Kasumi-1 (cell line): ENCODE results near the gene CPNE5.

Experiments
- DNase-seq, 2 experiments: peaks; one replicate each; lab custom pipeline; 2025; lab: John Stamatoyannopoulos, UW

CPNE5 gene

GRCh38 chr6:36857325-36857724 lies 18.1 kb upstream of the CPNE5 start:
- DNase-seq, result no peak

- no peak for DNase-seq
These were observed 17.0 kb upstream of the CPNE5 start for GRCh38 chr6:36856277-36856676.

GRCh38 chr6:36855750-36856149 lies 16.5 kb upstream of the CPNE5 start:
- DNase-seq, result no peak

GRCh38 chr6:36853325-36853724 lies 14.1 kb upstream of the CPNE5 start:
- DNase-seq, result peak; percentile 95 to 96

GRCh38 chr6:36852481-36853147 lies 13.4 kb upstream of the CPNE5 start:
- DNase-seq, result no peak

- peak; percentile 41 to 54 for DNase-seq
These were observed 12.4 kb upstream of the CPNE5 start for GRCh38 chr6:36851626-36852025.

- peak; percentile 64 to 79 for DNase-seq
These were observed 11.9 kb upstream of the CPNE5 start for GRCh38 chr6:36851149-36851614.

- peak; percentile 39 for DNase-seq
These were observed 10.8 kb upstream of the CPNE5 start for GRCh38 chr6:36850021-36850420.

GRCh38 chr6:36848658-36849441 lies 9.6 kb upstream of the CPNE5 start:
- peak in 1 of 2 experiments; percentile 24 for DNase-seq

- no peak for DNase-seq
These were observed 8.7 kb upstream of the CPNE5 start for GRCh38 chr6:36847991-36848390.

- DNase-seq, result no peak
These were observed 7.9 kb upstream of the CPNE5 start for GRCh38 chr6:36847152-36847551.

GRCh38 chr6:36845233-36845632 lies 6.0 kb upstream of the CPNE5 start:
- DNase-seq, result no peak

- no peak for DNase-seq
These were observed 5.3 kb upstream of the CPNE5 start for GRCh38 chr6:36844232-36845170.

GRCh38 chr6:36843170-36843569 lies 3.9 kb upstream of the CPNE5 start:
- DNase-seq, result no peak

GRCh38 chr6:36841756-36842155 lies 2.5 kb upstream of the CPNE5 start:
- no peak for DNase-seq

GRCh38 chr6:36840432-36841403 lies 1.5 kb upstream of the CPNE5 start:
- no peak for DNase-seq

- no peak for DNase-seq
These were observed 646 bp upstream of the CPNE5 start for GRCh38 chr6:36839749-36840431.

GRCh38 chr6:36837686-36838085 lies 1.6 kb downstream of the CPNE5 start:
- no peak for DNase-seq

- DNase-seq, result no peak
These were observed 2.3 kb downstream of the CPNE5 start for GRCh38 chr6:36837022-36837339.

- no peak for DNase-seq
These were observed 2.9 kb downstream of the CPNE5 start for GRCh38 chr6:36836111-36837021.
